Measurements from ENCODE around the gene MRPL10.

Gene MRPL10

DNA sequence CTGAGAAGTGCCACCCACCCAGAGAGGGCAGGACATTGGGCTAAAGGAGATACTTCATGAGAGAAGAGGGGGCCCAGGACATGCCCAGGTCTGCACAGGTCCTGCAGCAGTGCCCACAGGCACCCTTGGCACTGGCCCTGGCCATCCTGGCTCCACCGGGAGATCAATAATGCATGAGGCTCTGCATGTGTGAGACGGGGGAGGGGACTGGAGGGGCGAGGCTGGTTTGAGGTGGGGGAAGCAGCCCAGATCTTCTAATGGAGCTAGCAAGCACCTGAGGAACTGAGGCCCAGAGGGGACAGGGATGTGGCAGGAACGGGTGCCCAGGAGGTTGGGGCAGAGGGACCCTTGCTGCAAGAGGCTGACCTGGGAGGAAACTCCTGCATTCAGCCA is 10.3 kb downstream of the MRPL10 start:
- Histone ChIP-seq H3K9me3 (ENCODE audit: control insufficient read depth, insufficient read depth, low read depth, low read length) (no peaks in the 10 kb centered on the region), H3K36me3 (ENCODE audit: control insufficient read depth in 2 of 2, insufficient read depth in 1 of 2, low read length in 2 of 2) (peaks cover 10 to 62% of the 10 kb centered on the region in 2 experiments; a peak in 2 of 3 replicates), H3K27ac (ENCODE audit: extremely low read depth, low read depth, low read length) (peak overlapping the region; percentile 42; the same call in 1 of the 2 replicates), H3K4me1 (ENCODE audit: control insufficient read depth, insufficient read depth, low read length) (peaks cover 3% of the 10 kb centered on the region), H3K4me3 (ENCODE audit: low read depth, low read length) (peak overlapping the region; percentile 52)
- CTCF ChIA-PET = interaction anchor here (0.5 to 2.8 kb wide), 5 partner anchors 19 to 320 kb away, joined by 3 to 10 read pairs (median 6); no protein-coding TSS in a partner anchor
- no peak for TF ChIP-seq OSR2 (tag by site-specific recombination; IDR thresholded peaks at IDR 0.05)
- TF ChIP-seq, protein P1, sequence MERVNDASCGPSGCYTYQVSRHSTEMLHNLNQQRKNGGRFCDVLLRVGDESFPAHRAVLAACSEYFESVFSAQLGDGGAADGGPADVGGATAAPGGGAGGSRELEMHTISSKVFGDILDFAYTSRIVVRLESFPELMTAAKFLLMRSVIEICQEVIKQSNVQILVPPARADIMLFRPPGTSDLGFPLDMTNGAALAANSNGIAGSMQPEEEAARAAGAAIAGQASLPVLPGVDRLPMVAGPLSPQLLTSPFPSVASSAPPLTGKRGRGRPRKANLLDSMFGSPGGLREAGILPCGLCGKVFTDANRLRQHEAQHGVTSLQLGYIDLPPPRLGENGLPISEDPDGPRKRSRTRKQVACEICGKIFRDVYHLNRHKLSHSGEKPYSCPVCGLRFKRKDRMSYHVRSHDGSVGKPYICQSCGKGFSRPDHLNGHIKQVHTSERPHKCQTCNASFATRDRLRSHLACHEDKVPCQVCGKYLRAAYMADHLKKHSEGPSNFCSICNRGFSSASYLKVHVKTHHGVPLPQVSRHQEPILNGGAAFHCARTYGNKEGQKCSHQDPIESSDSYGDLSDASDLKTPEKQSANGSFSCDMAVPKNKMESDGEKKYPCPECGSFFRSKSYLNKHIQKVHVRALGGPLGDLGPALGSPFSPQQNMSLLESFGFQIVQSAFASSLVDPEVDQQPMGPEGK (tag by site-specific recombination; IDR thresholded peaks at IDR 0.05) = no peak
- no peak for TF ChIP-seq ZNF2 (tag by site-specific recombination; IDR thresholded peaks at IDR 0.05)
- TF ChIP-seq GLIS2 (tag by site-specific recombination; IDR thresholded peaks at IDR 0.05) = no peak
- POLR2A ChIA-PET = interaction anchor here (0.5 to 2.6 kb wide), 8 partner anchors 10 to 127 kb away, joined by 3 to 50 read pairs (median 6); partner anchors contain the start of genes LRRC46, MRPL10, SCRN2 and SP2

DNA sequence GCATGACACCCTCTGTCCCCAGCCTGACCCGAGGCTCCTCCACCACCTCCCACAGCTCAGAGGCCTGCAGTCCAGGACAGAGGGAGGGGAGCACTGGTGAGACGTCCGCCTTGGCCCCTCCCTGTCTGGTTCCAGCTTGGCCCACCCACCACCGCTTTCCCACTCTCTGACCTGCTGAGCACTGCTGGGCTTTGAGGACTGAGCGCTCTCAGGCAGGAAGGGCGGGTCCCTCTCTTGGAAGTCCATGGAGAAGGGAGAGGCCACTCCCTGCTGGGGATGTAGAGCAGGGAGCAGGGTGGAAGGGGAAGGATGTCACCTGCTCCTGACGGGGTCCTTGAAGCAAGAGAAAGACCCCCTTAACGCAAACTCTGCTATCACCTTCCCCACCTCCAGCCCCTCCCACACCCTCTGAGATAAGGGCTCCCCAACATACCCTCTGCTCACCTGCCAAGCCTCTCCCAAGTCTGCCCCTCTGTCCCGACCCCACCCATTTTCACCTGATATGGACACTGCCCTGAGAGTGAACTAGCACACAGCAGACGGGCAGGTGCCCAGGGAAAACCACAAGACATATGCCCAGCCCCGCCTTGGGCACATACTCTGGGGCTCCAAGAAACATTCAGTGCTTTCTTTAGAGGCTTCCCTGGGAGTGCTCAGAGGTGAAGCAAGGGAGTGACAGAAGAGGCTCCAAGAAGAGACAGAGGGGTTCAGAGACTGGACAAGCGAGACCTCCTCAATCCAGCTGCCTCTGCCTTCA is 11.1 kb downstream of the MRPL10 start:
- Histone ChIP-seq H3K36me3 (ENCODE audit: control insufficient read depth in 2 of 2, insufficient read depth in 1 of 2, low read length in 2 of 2) (peaks cover 3 to 63% of the 10 kb centered on the region in 2 experiments; a peak in 2 of 3 replicates), H3K9me3 (ENCODE audit: control insufficient read depth, insufficient read depth, low read depth, low read length) (no peaks in the 10 kb centered on the region), H3K27ac (ENCODE audit: extremely low read depth, low read depth, low read length) (no peak overlapping the region), H3K4me3 (ENCODE audit: low read depth, low read length) (no peak overlapping the region), H3K4me1 (ENCODE audit: control insufficient read depth, insufficient read depth, low read length) (peaks cover 3% of the 10 kb centered on the region)
- POLR2A ChIA-PET = interaction anchor here (1.8 kb wide), 1 partner anchor 11 kb away, joined by 10 read pairs; the partner anchor contains the start of genes LRRC46 and MRPL10
- CTCF ChIA-PET = interaction anchor here (0.5 to 2.8 kb wide), 2 partner anchors 69 to 320 kb away, joined by 3 to 10 read pairs; no protein-coding TSS in a partner anchor
- TF ChIP-seq, protein P2, sequence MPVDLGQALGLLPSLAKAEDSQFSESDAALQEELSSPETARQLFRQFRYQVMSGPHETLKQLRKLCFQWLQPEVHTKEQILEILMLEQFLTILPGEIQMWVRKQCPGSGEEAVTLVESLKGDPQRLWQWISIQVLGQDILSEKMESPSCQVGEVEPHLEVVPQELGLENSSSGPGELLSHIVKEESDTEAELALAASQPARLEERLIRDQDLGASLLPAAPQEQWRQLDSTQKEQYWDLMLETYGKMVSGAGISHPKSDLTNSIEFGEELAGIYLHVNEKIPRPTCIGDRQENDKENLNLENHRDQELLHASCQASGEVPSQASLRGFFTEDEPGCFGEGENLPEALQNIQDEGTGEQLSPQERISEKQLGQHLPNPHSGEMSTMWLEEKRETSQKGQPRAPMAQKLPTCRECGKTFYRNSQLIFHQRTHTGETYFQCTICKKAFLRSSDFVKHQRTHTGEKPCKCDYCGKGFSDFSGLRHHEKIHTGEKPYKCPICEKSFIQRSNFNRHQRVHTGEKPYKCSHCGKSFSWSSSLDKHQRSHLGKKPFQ (tag by site-specific recombination; IDR thresholded peaks at IDR 0.05) = no peak
- TF ChIP-seq SP2 (tag by site-specific recombination; IDR thresholded peaks at IDR 0.05) (peak; percentile 33; the same call in 1 of the 2 replicates), ZNF658 (tag by site-specific recombination; IDR thresholded peaks at IDR 0.05) (no peak), EGR2 (tag by site-specific recombination; IDR thresholded peaks at IDR 0.05; ENCODE audit: low read depth) (0 out of 2 replicates have a peak, but pooled peaks have one; percentile 31), ZFHX2 (tag by site-specific recombination; conservative IDR thresholded peaks at IDR 0.05) (peak; percentile 17; the same call in 1 of the 2 replicates), ZIC2 (tag by site-specific recombination; IDR thresholded peaks at IDR 0.05) (peak; percentile 29; the same call in 1 of the 2 replicates), KLF1 (tag by site-specific recombination; IDR thresholded peaks at IDR 0.05) (peak; percentile 86)
- TF ChIP-seq, protein P3, sequence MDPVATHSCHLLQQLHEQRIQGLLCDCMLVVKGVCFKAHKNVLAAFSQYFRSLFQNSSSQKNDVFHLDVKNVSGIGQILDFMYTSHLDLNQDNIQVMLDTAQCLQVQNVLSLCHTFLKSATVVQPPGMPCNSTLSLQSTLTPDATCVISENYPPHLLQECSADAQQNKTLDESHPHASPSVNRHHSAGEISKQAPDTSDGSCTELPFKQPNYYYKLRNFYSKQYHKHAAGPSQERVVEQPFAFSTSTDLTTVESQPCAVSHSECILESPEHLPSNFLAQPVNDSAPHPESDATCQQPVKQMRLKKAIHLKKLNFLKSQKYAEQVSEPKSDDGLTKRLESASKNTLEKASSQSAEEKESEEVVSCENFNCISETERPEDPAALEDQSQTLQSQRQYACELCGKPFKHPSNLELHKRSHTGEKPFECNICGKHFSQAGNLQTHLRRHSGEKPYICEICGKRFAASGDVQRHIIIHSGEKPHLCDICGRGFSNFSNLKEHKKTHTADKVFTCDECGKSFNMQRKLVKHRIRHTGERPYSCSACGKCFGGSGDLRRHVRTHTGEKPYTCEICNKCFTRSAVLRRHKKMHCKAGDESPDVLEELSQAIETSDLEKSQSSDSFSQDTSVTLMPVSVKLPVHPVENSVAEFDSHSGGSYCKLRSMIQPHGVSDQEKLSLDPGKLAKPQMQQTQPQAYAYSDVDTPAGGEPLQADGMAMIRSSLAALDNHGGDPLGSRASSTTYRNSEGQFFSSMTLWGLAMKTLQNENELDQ (tag by site-specific recombination; IDR thresholded peaks at IDR 0.05; ENCODE audit: low read depth) = no peak
- TF ChIP-seq, protein P4, sequence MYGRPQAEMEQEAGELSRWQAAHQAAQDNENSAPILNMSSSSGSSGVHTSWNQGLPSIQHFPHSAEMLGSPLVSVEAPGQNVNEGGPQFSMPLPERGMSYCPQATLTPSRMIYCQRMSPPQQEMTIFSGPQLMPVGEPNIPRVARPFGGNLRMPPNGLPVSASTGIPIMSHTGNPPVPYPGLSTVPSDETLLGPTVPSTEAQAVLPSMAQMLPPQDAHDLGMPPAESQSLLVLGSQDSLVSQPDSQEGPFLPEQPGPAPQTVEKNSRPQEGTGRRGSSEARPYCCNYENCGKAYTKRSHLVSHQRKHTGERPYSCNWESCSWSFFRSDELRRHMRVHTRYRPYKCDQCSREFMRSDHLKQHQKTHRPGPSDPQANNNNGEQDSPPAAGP (tag by site-specific recombination; IDR thresholded peaks at IDR 0.05) = peak; percentile 29; the same call in 1 of the 2 replicates
- TF ChIP-seq, protein P5, sequence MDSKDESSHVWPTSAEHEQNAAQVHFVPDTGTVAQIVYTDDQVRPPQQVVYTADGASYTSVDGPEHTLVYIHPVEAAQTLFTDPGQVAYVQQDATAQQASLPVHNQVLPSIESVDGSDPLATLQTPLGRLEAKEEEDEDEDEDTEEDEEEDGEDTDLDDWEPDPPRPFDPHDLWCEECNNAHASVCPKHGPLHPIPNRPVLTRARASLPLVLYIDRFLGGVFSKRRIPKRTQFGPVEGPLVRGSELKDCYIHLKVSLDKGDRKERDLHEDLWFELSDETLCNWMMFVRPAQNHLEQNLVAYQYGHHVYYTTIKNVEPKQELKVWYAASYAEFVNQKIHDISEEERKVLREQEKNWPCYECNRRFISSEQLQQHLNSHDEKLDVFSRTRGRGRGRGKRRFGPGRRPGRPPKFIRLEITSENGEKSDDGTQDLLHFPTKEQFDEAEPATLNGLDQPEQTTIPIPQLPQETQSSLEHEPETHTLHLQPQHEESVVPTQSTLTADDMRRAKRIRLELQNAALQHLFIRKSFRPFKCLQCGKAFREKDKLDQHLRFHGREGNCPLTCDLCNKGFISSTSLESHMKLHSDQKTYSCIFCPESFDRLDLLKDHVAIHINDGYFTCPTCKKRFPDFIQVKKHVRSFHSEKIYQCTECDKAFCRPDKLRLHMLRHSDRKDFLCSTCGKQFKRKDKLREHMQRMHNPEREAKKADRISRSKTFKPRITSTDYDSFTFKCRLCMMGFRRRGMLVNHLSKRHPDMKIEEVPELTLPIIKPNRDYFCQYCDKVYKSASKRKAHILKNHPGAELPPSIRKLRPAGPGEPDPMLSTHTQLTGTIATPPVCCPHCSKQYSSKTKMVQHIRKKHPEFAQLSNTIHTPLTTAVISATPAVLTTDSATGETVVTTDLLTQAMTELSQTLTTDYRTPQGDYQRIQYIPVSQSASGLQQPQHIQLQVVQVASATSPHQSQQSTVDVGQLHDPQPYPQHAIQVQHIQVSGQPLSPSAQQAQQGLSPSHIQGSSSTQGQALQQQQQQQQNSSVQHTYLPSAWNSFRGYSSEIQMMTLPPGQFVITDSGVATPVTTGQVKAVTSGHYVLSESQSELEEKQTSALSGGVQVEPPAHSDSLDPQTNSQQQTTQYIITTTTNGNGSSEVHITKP (tag by site-specific recombination; IDR thresholded peaks at IDR 0.05) = peak; percentile 41

Measured in HEK293 (cell line).